Ramos (cell line): ENCODE results near the gene TEKT5.
"Not testable (repeated sequence)": the region's sequence is repeated elsewhere in the genome, so short reads cannot be mapped to it uniquely, and the experiment has no call there.

Experiments
- in situ Hi-C: fragments of 300-500 bp; cut with MboI; formaldehyde crosslinking; loops from one replicate; pipeline ENCODE4 v1.14.3; 2022; ENCODE audit warnings: low sequenced_read_pairs; ENCODE audit not compliant: unreplicated experiment

TEKT5 gene

GRCh38 chr16:10641953-10642949, 52.5 kb downstream of the TEKT5 start:
- in situ Hi-C loops = no loop called here

- in situ Hi-C loops = no loop called here
Measured at GRCh38 chr16:10641555-10641952, 53.2 kb downstream of the TEKT5 start.

GRCh38 chr16:10640934-10641333, 53.8 kb downstream of the TEKT5 start:
- in situ Hi-C loops = no loop called here

- in situ Hi-C loops = no loop called here
Measured at GRCh38 chr16:10638101-10638500, 56.6 kb downstream of the TEKT5 start.

- in situ Hi-C loops = no loop called here
Measured at GRCh38 chr16:10637337-10638037, 57.2 kb downstream of the TEKT5 start.

- in situ Hi-C loops = no loop called here
Measured at GRCh38 chr16:10635365-10636021, 59.2 kb downstream of the TEKT5 start.

GRCh38 chr16:10633429-10633828, 61.3 kb downstream of the TEKT5 start:
- in situ Hi-C loops = not testable (repeated sequence)

- in situ Hi-C loops = no loop called here
Measured at GRCh38 chr16:10631886-10632285, 62.8 kb downstream of the TEKT5 start.

GRCh38 chr16:10629592-10629963, 65.2 kb downstream of the TEKT5 start:
- in situ Hi-C loops = no loop called here

GRCh38 chr16:10625595-10626357, 69.0 kb downstream of the TEKT5 start:
- in situ Hi-C loops = no loop called here

GRCh38 chr16:10624527-10624926, 70.2 kb downstream of the TEKT5 start:
- in situ Hi-C loops = no loop called here

GRCh38 chr16:10623059-10623458, 71.7 kb downstream of the TEKT5 start:
- in situ Hi-C loops = no loop called here

- in situ Hi-C loops = no loop called here
Measured at GRCh38 chr16:10622036-10622921, 72.5 kb downstream of the TEKT5 start.

GRCh38 chr16:10621216-10621949, 73.3 kb downstream of the TEKT5 start:
- in situ Hi-C loops = not testable (repeated sequence)

- in situ Hi-C loops = no loop called here
Measured at GRCh38 chr16:10620120-10620519, 74.6 kb downstream of the TEKT5 start.

- in situ Hi-C loops = no loop called here
Measured at GRCh38 chr16:10619271-10619849, 75.4 kb downstream of the TEKT5 start.

- in situ Hi-C loops = no loop called here
Measured at GRCh38 chr16:10618710-10619209, 76.0 kb downstream of the TEKT5 start.
